K562 (cell line): ENCODE measurements around the gene PAFAH1B2. TPM values are rescaled to one million over a fixed set of nuclear protein-coding genes. Genes with fewer than 3 reads are reported as not detected.

Experiments
- CBX3 ChIP-seq, 2 experiments: IDR thresholded peaks; 1 replicate in 1 of 2; 2 replicates in 1 of 2; pipeline ENCODE4 v1.6.1; 2012; ENCODE audit warnings: inconsistent platforms in 2 of 2, low read length in 2 of 2, borderline replicate concordance in 1 of 2, control low read depth in 1 of 2
- CEBPB ChIP-seq: fragments of 450-650 bp; IDR thresholded peaks from 2 replicates; pipeline ENCODE4 v1.6.1; 2016; ENCODE audit warnings: missing genetic modification characterization, missing compliant biosample characterization
- EP300 ChIP-seq: IDR thresholded peaks from 2 replicates; pipeline ENCODE4 v1.6.1; 2012; ENCODE audit warnings: low read length, improper control_type of control experiment
- FOXJ3 ChIP-seq: sonication (generic); formaldehyde crosslinking; IDR thresholded peaks from 2 replicates; pipeline ENCODE4 v1.4.0; 2020; ENCODE audit warnings: mild to moderate bottlenecking, missing genetic modification reagents
- HDAC3 ChIP-seq: fragments of 450-650 bp; IDR thresholded peaks from 2 replicates; pipeline ENCODE4 v1.6.1; 2018; ENCODE audit warnings: borderline replicate concordance, mild to moderate bottlenecking, moderate library complexity; ENCODE audit not compliant: partially characterized antibody
- HOXB6 ChIP-seq: fragments of 250-450 bp; sonication (Bioruptor Pico); IDR thresholded peaks from 2 replicates; pipeline ENCODE4 v1.5.1; 2022; ENCODE audit warnings: mild to moderate bottlenecking, borderline replicate concordance
- MCM3 ChIP-seq: fragments of 450-650 bp; IDR thresholded peaks from 2 replicates; pipeline ENCODE4 v1.6.1; 2016
- MEIS2 ChIP-seq: fragments of 450-650 bp; IDR thresholded peaks from 2 replicates; pipeline ENCODE4 v1.6.1; 2014; ENCODE audit warnings: mild to moderate bottlenecking; ENCODE audit not compliant: partially characterized antibody
- OTX1 ChIP-seq: fragments of 450-650 bp; formaldehyde crosslinking; IDR thresholded peaks from 2 replicates; pipeline ENCODE4 v1.4.0; 2022; ENCODE audit warnings: mild to moderate bottlenecking
- SETDB1 ChIP-seq: IDR thresholded peaks from one replicate; pipeline ENCODE4 v1.6.1; 2012; ENCODE audit warnings: low read length, control low read depth, inconsistent platforms
- SMAD4 ChIP-seq: fragments of 250-450 bp; sonication (Bioruptor Pico); conservative IDR thresholded peaks from 2 replicates; pipeline ENCODE4 v1.8.0; 2021; ENCODE audit warnings: inconsistent platforms, mild to moderate bottlenecking, moderate library complexity
- SMARCA4 ChIP-seq: fragments of 450-650 bp; IDR thresholded peaks from 2 replicates; pipeline ENCODE4 v1.6.1; 2016
- SP2 ChIP-seq: IDR thresholded peaks from 2 replicates; pipeline ENCODE4 v1.6.1; 2011; ENCODE audit warnings: mild to moderate bottlenecking, low read depth, low read length, moderate library complexity; ENCODE audit not compliant: poor library complexity, severe bottlenecking; ENCODE audit errors: extremely low read depth
- TGIF2 ChIP-seq: sonication (generic); formaldehyde crosslinking; IDR thresholded peaks from 2 replicates; pipeline ENCODE4 v1.8.1; 2022; ENCODE audit warnings: mild to moderate bottlenecking, missing genetic modification reagents, moderate library complexity
- WHSC1 ChIP-seq: IDR thresholded peaks from one replicate; pipeline ENCODE4 v1.6.1; 2012; ENCODE audit warnings: low read length, control low read depth, inconsistent platforms
- ZNF184 ChIP-seq: sonication (generic); formaldehyde crosslinking; IDR thresholded peaks from 2 replicates; pipeline ENCODE4 v1.5.0; 2020; ENCODE audit warnings: missing genetic modification reagents
- ZNF347 ChIP-seq: fragments of 450-650 bp; formaldehyde crosslinking; IDR thresholded peaks from 2 replicates; pipeline ENCODE4 v1.4.0; 2020; ENCODE audit warnings: low read depth, mild to moderate bottlenecking, moderate library complexity
- ZNF696 ChIP-seq: fragments of 250-450 bp; sonication (Bioruptor Pico); conservative IDR thresholded peaks from 2 replicates; pipeline ENCODE4 v1.4.0; 2020; ENCODE audit warnings: mild to moderate bottlenecking, moderate library complexity
- ZNF778 ChIP-seq: fragments of 450-650 bp; formaldehyde crosslinking; IDR thresholded peaks from 2 replicates; pipeline ENCODE4 v1.4.0; 2020; ENCODE audit warnings: mild to moderate bottlenecking, moderate library complexity
- polyA plus RNA-seq, 8 experiments: library from polyadenylated mRNA; depleted of rRNA in 4 of 8; stranded (reverse) in 5 of 8; unstranded in 3 of 8; fragments of >200 nt; fragmentation: Nextera tagmentation in 2 of 8; fragmentation: Illumina TruSeq in 1 of 8; extraction: Ambion mirVana in 2 of 8; extraction: Trizol in 1 of 8; gene quantifications; 2 replicates each; pipeline versions ENCODE4 v1.2.1 to v1.2.3, GENCODE V29; 2011 to 2014; ENCODE audit warnings: inconsistent platforms in 1 of 8, missing spikeins in 1 of 8
- total RNA-seq, 7 experiments: library from RNA; depleted of rRNA in 6 of 7; stranded (reverse); fragments of >200 nt in 6 of 7; fragmentation: Illumina TruSeq in 2 of 7; extraction: Trizol in 2 of 7; gene quantifications; 2 replicates each; pipeline versions ENCODE4 v1.2.1 to v1.2.3, GENCODE V29; 2011 to 2021; ENCODE audit warnings: low replicate concordance in 1 of 7
- TF ChIP-seq, protein P1 (sequence below): IDR thresholded peaks from 2 replicates; pipeline ENCODE4 v1.6.1; 2012; ENCODE audit warnings: low read depth, low read length, improper control_type of control experiment, borderline replicate concordance
- TF ChIP-seq, protein P2 (sequence below): fragments of 450-650 bp; formaldehyde crosslinking; IDR thresholded peaks from 2 replicates; pipeline ENCODE4 v1.4.0; 2020; ENCODE audit warnings: mild to moderate bottlenecking, moderate library complexity
- TF ChIP-seq, protein P3 (sequence below): fragments of 250-450 bp; sonication (Bioruptor Pico); IDR thresholded peaks from 2 replicates; pipeline ENCODE4 v1.4.0; 2020; ENCODE audit warnings: mild to moderate bottlenecking, moderate library complexity
- TF ChIP-seq, protein P4 (sequence below), 2 experiments: fragments of 250-450 bp in 1 of 2; fragments of 450-650 bp in 1 of 2; sonication (Bioruptor Pico) in 1 of 2; IDR thresholded peaks; 2 replicates each; pipeline versions ENCODE4 v1.6.1 to v1.8.0; 2016 to 2021; ENCODE audit warnings: mild to moderate bottlenecking in 2 of 2, moderate library complexity in 2 of 2, missing compliant biosample characterization in 1 of 2, missing genetic modification characterization in 1 of 2
- TF ChIP-seq, protein P5 (sequence below): fragments of 250-450 bp; sonication (Bioruptor Pico); IDR thresholded peaks from 2 replicates; pipeline ENCODE4 v1.5.0; 2020; ENCODE audit warnings: mild to moderate bottlenecking

Gene PAFAH1B2
- total and polyA plus RNA-seq, 9 of the 15 experiments (the other 6 are each of a cell fraction or from before 2014, with no cell fraction given): 27.8 to 94.7 (median 64.9) TPM

DNA sequence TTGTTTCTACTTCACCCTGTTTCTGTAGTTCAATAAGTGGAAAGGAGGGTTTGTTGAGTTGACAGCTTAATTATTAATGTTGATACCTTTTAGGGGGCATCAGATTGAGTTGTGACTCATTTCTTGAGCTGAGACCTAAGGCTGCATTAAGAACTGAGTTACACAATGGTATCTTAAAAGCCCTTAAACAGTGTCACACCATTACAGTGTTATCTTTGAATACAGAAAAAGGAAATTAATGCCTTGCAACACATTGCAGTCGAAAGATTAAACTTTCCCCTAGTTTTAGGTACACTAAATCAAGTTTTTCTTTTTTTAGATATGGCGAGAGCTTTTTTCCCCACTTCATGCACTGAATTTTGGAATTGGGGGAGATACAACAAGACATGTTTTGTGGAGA is 16.7 kb downstream of the PAFAH1B2 start (continued):
- peak; percentile 57 for TF ChIP-seq MEIS2
- TF ChIP-seq SP2: no peak
- TF ChIP-seq, protein P1, sequence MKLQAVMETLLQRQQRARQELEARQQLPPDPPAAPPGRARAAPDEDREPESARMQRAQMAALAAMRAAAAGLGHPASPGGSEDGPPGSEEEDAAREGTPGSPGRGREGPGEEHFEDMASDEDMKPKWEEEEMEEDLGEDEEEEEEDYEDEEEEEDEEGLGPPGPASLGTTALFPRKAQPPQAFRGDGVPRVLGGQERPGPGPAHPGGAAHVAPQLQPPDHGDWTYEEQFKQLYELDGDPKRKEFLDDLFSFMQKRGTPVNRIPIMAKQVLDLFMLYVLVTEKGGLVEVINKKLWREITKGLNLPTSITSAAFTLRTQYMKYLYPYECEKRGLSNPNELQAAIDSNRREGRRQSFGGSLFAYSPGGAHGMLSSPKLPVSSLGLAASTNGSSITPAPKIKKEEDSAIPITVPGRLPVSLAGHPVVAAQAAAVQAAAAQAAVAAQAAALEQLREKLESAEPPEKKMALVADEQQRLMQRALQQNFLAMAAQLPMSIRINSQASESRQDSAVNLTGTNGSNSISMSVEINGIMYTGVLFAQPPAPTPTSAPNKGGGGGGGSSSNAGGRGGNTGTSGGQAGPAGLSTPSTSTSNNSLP: 0 out of 2 replicates have a peak, but pooled peaks have one; percentile 72
- TF ChIP-seq TGIF2 (CRISPR knock-in tag): no peak
- TF ChIP-seq SMARCA4: peak; percentile 78
- TF ChIP-seq WHSC1: no peak
- no peak for TF ChIP-seq ZNF184 (CRISPR knock-in tag)
- peak; percentile 53; the same call in 1 of the 2 replicates for TF ChIP-seq EP300
- 0 out of 2 replicates have a peak, but pooled peaks have one; percentile 30 for TF ChIP-seq SMAD4 (CRISPR knock-in tag)
- TF ChIP-seq ZNF347: no peak
- TF ChIP-seq, protein P2, sequence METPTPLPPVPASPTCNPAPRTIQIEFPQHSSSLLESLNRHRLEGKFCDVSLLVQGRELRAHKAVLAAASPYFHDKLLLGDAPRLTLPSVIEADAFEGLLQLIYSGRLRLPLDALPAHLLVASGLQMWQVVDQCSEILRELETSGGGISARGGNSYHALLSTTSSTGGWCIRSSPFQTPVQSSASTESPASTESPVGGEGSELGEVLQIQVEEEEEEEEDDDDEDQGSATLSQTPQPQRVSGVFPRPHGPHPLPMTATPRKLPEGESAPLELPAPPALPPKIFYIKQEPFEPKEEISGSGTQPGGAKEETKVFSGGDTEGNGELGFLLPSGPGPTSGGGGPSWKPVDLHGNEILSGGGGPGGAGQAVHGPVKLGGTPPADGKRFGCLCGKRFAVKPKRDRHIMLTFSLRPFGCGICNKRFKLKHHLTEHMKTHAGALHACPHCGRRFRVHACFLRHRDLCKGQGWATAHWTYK (CRISPR knock-in tag): no peak
- TF ChIP-seq CBX3 (IDR thresholded peaks at IDR 0.05; ENCODE audit: borderline replicate concordance in 1 of 2, low read length in 2 of 2): peak in 1 of 2 experiments; percentile 12; a peak in 1 of 3 replicates
- no peak for TF ChIP-seq SETDB1
- TF ChIP-seq, protein P3, sequence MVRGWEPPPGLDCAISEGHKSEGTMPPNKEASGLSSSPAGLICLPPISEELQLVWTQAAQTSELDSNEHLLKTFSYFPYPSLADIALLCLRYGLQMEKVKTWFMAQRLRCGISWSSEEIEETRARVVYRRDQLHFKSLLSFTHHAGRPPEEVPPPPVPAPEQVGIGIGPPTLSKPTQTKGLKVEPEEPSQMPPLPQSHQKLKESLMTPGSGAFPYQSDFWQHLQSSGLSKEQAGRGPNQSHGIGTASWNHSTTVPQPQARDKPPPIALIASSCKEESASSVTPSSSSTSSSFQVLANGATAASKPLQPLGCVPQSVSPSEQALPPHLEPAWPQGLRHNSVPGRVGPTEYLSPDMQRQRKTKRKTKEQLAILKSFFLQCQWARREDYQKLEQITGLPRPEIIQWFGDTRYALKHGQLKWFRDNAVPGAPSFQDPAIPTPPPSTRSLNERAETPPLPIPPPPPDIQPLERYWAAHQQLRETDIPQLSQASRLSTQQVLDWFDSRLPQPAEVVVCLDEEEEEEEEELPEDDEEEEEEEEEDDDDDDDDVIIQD (CRISPR knock-in tag): no peak
- TF ChIP-seq ZNF696 (CRISPR knock-in tag): no peak
- TF ChIP-seq HDAC3: peak; percentile 63
- TF ChIP-seq MCM3: no peak
- TF ChIP-seq, protein P4, sequence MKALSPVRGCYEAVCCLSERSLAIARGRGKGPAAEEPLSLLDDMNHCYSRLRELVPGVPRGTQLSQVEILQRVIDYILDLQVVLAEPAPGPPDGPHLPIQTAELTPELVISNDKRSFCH (CRISPR knock-in tag; IDR thresholded peaks at IDR 0.05): no peak
- TF ChIP-seq, protein P4 (tag; IDR thresholded peaks at IDR 0.05): no peak
- peak; percentile 86 for TF ChIP-seq CEBPB (tag)
- TF ChIP-seq ZNF778 (CRISPR knock-in tag): no peak
- no peak for TF ChIP-seq HOXB6 (CRISPR knock-in tag)
- TF ChIP-seq FOXJ3 (CRISPR knock-in tag): no peak
- TF ChIP-seq, protein P5, sequence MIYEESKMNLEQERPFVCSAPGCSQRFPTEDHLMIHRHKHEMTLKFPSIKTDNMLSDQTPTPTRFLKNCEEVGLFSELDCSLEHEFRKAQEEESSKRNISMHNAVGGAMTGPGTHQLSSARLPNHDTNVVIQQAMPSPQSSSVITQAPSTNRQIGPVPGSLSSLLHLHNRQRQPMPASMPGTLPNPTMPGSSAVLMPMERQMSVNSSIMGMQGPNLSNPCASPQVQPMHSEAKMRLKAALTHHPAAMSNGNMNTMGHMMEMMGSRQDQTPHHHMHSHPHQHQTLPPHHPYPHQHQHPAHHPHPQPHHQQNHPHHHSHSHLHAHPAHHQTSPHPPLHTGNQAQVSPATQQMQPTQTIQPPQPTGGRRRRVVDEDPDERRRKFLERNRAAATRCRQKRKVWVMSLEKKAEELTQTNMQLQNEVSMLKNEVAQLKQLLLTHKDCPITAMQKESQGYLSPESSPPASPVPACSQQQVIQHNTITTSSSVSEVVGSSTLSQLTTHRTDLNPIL (CRISPR knock-in tag): no peak
- no peak for TF ChIP-seq OTX1 (CRISPR knock-in tag)
